Panc1 (cell line): ENCODE measurements around the gene ADCY4.

ENCODE experiments used
- CTCF ChIP-seq: fragments of 450-650 bp; IDR thresholded peaks from 2 replicates; pipeline ENCODE4 v1.5.1; 2017; ENCODE audit warnings: mild to moderate bottlenecking
- POLR2AphosphoS5 ChIP-seq: IDR thresholded peaks from 2 replicates; pipeline ENCODE4 v1.6.1; 2012; ENCODE audit warnings: mild to moderate bottlenecking, low read depth, low read length, moderate library complexity
- TCF7L2 ChIP-seq: IDR thresholded peaks from 2 replicates; pipeline ENCODE4 v1.6.1; 2011; ENCODE audit warnings: mild to moderate bottlenecking, low read depth, low read length, inconsistent platforms

GRCh38 chr14:24282736-24283135 is 52.1 kb downstream of the ADCY4 start:
- TF ChIP-seq CTCF = no peak
- no peak for TF ChIP-seq POLR2AphosphoS5
- TF ChIP-seq TCF7L2 = no peak
